Mucosa of gallbladder (tissue), 1 donor: Measurements from ENCODE around the gene CCKAR. TPM values are rescaled to one million over a fixed set of nuclear protein-coding genes. Genes with fewer than 3 reads are reported as not detected.

Experiments used
- DNase-seq: peaks from one replicate; pipeline ENCODE4 v3.0.0-alpha.2; 2020; ENCODE audit warnings: low spot score
- total RNA-seq: library from RNA; stranded (reverse); gene quantifications from one replicate; pipeline ENCODE4 v1.2.1, GENCODE V29; 2021
- donor health status: DM: no; HTN: no; CAD: no.

Gene CCKAR
- total RNA-seq, 1 donor from 2014 or later: 68.5 TPM

DNA sequence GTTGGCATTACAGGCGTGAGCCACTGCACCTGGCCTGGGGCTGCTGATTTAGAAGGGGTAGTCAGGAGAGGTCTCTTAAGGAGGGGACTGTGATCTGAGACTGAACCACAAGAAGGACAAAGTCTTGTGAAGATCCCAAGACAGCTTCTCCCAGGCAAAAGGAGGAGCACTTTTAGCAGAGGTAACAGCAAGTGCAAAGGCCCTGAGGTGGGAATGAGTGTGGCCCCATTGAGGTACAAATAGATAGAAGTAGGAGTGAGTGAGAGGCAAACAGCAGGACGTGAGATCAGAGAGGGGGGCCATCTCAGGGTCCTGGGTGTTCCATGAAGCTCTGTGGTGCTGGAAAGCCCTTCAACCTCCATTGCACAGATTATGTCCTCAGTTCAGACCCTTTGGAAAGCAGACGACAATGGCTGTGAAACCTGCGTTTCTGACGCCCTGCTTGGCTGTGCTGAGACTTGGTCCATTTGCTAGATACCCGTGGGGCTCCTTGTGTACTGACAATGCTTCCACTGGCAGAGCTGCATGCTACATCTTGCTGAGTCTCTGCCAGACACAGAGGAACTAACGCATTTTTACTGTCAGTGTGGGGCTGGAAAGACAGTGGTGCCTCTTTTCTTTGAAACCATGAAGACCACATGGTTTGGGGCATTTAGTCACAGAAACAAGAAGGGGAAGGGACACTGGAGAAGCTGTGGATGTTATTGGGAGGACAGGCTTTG is 1.3 kb upstream of the CCKAR start:
- DNase-seq: no peak

DNA sequence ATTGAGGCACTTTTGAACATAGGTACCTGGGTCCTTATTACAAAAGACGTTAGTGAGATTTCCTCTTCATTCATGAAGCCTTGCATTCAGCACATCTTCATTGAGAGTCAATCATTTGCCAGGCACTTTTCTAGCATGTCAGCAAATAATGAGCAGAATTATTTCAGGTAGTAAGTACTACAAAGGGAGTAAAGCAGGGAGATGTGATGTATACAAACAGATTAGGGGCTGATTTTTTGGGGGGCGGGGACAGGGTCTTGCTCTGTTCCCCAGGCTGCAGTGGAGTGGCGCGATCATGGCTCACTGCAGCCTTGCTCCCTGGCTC is 638 bp upstream of the CCKAR start:
- DNase-seq: no peak

DNA sequence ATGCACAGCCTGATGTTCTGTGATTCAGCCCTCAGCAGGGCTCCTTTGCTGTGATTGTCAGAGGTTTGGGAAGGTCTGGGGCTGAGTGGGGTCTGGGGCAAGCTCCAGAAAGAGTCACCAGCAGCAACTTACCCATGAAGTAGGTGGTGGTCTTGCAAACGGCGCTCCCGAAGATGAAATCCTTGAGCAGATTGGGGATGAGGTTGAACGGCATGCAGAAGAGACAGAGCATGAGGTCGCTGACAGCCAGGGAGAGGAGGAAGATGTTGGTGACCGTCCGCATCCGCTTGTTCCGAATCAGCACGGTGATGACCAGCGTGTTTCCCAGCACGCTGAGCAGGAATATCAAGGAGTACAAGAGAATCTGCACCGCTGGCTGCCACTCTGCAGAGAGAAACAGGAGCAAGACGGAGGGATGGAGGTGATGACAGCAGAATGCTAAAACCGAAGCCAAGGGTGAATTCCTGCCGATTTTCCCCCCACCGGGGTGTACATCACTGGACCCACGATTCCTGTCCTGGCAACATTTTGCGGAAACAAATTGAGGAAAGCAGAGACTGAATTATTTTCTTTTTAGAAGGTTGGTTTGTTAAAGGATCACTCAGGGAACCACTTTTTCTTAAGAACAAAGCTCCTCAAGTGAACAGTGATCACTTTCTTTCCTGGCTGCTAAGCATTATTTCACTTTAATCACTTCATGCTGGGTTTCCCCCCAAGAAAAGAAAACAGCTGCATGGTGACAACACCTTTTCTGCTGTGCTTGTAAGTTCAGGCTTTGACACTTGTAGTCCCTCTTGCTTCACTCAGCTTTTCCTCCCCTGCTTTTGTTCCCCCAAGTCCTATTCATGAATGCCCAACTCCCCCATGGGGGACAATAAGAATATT is 941 bp downstream of the CCKAR start:
- no peak for DNase-seq

DNA sequence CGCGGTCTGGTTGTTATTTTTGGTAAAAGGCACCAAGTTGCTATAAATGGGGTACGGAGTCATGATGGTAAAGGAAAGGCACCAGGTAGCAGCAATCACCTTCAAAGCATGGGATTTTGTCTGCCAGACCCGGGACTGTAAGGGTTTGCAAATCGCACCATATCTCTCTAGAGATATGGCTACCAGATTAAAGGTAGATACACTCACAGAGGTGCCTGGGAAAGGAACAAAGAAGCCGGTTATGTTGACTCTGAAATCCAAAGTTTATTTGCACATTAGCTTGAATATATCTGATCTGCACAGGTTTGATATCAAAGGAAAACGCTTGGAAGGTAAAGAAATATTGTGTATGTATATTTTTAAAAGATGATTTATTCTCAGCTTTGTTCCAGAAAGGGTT is 4.6 kb downstream of the CCKAR start:
- DNase-seq: no peak

DNA sequence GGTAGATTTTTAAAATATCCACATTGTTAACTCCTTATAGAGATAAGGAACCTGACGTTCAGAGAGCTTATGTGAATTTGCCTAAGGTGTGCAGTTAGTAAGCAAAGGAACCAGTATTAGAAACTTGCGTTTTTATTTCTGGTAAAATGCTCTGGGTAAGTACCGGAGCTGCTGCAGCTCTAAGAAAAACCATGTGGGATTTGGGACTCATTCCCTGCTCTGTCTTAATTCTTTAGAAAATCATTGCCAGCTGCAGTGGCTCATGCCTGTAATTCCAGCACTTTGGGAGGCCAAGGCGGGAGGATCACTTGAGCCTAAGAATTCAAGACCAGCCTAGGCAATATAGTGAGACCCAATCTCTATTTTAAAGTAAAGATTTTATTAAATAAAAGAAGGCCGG is 5.8 kb downstream of the CCKAR start:
- DNase-seq: no peak

DNA sequence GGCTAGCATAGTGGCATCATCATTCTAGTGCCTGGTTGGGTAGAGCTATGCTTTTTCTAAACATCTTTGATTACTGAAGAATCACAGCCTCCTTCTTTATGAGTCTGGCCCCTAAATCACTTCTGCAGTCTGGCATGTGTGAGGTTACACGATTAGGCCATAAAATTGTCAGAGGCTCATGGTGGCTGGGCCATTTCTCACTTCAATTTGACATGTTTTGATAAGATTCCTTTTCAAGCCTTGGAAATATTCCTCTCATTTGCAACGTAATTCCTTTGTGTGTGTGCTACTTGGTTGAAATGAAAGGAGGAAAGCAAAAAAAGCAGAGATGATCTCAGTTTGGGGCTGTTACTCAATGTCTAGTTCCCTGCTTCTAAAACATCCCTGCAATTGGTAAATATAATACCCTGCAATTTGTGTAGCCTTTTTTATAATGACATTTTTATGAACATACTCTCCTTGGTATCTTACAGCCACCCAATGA is 6.2 kb downstream of the CCKAR start:
- no peak for DNase-seq

DNA sequence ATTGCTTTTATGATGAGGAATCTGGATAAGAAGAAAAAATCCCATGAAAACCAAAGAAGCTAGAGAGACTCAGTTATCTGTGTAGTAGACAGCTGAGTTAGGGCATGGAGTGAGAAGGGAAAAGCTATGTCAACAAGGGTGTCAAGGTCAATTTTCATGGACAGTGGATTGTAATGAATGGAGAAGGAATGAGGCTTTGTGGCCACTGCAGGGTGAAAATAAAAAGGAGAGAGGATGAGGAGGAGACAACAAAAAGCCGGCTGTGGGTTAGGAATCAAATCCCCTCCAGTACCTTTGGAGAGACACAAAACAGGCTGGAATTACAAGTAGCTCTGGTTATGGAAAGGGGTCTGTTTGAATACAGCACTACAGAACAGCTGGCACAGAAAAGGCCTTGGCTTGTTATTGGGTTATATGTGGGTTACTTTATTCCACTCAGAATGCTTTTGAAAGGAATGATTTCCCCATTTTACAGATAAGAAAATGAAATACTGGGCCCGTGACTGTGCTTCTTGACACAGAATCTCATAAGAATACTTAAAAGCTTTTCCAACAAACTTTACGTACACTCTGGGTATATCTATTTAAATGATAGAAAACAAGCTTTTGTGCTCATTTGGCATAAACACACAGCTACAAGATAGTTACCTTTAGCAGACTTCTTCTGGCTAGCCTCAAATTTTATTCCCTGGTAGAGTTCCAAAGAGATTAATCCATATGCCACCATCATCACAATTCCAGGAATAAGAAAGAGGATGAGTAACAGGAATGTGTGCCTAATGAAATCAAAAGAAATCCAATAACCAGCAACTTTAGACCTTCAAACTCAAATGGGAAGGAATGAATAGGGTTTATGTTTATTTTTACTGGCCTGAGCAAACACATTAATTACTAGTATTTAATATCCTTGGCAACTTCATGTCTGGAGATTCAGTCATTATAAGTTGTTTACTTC is 7.5 kb downstream of the CCKAR start:
- DNase-seq: peak; percentile 38

DNA sequence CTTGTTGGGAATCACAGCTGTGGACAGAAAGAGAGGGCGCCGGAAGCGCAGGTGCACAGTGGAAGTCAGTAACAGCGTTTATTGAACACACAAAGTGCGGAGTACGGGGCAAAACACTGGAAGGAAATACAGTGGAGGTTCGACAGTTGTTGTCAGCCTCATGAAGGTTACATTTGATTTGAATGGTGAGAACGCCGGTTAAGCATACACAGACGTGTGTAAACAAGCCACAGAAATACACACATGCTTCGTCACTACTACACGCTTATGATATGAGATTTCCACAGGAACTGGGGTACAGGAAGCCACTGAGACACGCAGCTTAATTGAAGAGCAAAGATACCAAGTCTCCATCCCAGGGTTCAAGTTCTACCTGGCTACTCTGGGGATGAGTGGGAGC is 12.0 kb downstream of the CCKAR start:
- DNase-seq: no peak

DNA sequence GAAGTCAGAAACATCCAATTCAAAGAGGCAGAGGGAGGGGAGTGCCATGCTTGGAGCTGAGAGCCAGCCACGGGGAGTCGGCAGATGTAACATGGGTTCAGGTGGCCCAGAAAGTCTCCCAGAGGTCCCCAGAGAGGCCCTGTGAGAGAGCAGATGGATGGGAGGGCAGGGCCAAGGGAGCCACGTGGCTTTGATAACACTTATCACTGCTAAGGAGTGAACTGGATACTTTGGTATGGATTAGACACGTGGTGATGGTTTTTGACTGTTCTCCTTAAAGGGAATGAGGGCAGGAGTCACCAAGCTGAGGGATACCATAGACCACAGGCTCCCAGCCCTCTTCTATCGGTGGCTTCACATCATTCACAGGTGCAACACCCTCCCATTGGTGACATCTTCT is 13.7 kb downstream of the CCKAR start:
- DNase-seq: no peak

DNA sequence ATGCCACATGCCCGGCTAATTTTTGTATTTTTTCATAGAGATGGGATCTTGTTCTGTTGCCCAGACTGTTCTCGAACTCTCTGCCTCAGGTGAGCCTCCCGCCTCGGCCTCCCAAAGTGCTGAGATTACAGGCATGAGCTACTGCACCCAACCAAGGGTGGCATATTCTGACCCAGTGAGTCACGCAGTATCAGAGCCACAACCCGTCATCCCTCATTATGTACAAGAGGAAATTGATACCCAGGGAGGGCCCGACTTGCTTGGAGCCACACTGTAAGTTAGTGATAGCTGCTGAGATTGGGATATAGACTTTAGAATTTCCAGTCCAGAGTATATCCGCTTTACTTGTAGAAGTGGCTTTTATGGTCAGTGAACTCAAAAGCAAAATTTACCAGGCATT is 14.6 kb downstream of the CCKAR start:
- no peak for DNase-seq

DNA sequence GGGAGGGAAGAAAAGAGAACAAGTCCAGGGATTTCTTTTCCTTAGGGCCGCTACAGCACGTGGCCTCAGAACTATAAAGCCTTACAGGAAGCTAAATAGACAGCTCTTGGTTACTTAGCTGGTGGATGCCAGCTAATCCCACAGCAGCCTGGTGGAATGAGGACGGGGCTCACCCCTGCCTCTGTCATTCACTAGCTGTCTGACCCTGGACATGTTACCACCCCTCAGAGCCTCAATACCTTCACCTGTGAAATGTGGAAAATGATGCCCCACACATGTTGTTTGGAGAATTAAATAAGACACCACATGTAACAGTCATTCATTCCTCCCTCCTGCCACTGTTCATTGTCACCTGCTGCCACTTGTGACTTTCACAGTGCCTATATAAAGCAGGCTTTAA is 15.7 kb downstream of the CCKAR start:
- DNase-seq: no peak

DNA sequence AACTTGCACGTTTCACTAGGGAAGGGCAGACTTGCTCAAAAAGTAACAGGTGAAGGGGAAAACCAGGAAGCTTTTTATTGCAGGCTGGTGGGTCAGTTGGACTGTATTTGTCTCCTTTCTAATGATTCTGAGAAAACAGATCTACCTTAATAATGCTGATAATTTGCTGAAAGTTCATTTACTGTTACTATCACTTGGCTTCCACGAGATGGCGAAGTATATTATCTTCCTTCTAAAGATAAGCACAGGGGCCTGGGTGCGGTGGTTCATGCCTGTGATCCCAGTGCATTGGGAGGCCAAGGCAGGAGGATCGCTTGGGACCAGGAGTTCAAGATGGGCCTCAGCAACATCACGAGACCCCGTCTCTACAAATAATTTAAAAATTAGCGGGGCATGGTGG is 16.4 kb downstream of the CCKAR start:
- no peak for DNase-seq

DNA sequence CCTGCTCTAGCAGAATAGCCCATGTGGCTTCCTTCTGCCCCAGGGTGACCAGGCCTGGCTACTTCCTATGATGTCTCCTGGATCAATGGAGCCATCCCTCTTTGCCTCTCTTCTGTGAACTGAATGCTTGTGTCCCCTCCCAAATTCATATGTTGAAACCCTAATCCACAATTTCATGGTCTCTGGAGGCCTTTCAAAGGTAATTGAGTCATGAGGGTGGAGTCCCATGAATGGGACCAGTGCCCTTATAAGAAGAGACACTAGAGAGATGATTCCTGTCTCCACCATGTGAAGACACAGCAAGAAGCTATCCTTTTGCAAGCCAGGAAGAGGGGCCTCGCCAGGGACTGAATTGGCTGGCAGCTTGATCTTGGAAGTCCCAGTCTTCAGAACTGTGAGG is 18.4 kb downstream of the CCKAR start:
- no peak for DNase-seq

DNA sequence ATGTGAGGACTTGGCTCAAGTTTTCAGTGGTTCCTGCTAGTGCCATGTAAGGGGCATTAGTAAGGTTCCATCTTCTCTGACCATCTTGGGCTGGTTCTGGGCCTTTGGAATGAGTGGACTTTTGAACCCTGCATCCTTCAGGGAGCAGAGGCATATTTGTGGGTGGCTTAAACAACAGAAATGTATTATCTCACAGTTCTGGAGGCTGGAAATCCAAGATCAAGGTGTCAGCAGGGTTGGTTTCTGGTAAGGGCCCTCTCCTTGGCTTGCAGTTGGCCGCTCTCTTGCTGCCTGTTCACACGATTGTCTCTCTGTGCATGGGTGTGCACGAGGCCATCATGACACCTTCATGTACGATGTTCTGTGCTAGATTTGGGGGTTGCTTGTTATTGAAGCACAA is 21.3 kb downstream of the CCKAR start:
- DNase-seq: no peak

DNA sequence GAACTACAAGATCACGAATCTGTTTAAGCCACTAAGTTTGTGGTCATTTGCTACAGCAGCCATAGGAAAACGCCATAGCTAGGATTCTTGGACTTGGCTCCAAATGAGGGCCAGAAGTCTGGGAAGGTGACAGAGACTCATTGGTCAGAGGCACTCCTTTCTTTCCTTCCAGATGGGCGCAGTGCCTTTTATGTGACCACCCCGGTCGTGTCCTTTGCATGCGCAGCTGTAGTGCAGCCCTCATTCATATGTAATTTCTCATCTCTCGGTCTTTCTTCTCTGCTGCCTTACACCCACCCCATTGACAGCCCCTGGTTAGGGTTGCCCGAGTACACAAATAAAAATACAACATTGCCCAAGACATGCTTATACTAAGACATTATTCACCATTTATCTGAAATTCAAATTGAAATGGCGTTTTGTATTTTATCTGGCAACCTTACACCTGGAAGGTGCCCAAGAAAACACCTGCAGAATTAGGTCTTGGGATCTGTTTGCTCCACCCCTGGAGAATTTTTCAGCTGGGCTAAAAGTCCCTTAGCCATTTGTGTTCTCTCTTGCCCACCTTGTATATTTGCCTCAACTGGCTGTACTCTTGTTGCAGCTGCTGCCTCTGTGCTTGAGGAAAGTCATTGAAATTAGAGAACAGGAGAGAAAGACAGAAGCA is 21.9 kb downstream of the CCKAR start:
- DNase-seq: no peak

DNA sequence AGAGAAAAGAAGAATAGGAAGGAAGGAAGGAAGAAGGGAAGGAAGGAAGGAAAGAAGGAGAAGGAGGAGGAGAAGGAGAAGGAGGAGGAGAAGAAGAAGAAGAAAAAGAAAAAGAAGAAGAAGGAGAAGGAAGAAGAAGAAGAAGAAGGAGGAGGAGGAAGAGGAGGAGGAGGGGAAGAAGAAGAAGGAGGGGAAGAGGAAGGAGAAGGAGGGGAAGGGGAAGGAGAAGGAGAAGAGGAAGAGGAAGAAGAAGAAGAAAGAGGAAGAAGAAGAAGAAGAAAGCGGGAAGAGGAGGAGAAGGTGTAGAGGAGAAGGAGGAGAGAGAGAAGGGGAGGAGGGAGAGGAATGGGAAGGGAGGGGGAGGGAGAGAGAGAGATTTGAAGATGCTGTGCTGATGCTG is 22.6 kb downstream of the CCKAR start:
- DNase-seq: no peak

DNA sequence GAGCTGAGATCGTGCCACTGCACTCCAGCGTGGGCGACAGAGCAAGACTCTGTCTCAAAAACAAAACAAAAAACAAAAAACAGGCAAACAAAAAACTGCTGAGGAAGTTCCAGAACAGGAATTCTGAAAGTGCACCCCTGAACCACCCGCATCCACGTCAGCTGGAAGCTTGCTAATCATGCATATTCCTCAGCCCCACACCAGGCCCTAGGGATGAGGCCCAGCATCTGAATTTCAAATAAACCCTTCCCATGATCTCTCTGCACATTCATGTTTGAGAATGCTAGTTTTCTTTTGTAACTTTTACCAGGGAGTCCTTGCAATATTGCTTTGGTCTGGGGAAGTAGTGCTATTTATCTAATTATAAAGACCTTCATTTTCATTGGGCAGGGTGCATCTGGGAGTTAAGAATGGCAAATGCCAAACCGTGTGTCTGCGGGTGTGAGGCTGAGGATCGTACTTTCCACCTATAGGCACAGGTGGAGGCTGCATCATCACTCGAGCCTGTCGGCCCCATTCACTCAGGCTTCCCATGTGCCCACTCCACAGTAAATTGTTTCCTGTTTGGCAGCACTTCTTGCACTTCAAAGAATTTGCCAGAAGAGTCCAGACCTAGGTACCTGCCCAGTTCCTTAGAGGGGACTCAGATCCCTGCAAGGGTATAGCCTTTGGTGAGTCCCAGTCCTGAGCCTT is 23.6 kb downstream of the CCKAR start:
- no peak for DNase-seq

DNA sequence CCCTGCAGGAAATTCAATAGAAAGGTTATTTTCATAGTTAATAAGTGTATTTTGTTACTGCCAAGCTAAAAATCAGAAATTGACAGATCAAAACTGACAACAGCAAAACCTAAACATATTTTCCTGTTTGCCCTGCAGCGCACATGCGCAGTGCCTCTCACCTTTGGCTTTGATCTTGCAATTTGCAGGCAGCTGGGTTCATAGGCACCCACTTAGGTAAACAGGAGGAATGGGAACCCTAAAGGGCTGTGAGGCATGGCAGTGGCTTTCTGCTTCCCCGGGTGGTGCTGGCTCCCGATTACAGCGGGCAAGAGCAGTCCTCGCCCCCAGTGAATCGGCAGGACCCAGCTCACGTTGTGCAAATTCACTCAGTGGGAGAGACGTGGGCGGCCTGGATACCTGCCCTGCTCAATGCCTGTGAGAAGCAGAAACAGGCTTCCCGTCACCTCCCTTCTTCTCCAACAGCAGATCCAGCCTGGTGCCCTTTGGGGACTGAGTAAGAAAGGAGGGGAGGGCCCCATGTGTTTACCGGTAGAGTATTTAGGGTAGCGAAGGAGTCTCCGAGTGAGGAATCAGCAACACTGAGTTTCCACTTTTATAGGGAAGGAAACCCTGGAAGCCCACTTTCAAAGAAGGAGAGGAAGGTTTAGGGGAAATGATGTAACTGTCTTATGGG is 25.7 kb downstream of the CCKAR start:
- no peak for DNase-seq

DNA sequence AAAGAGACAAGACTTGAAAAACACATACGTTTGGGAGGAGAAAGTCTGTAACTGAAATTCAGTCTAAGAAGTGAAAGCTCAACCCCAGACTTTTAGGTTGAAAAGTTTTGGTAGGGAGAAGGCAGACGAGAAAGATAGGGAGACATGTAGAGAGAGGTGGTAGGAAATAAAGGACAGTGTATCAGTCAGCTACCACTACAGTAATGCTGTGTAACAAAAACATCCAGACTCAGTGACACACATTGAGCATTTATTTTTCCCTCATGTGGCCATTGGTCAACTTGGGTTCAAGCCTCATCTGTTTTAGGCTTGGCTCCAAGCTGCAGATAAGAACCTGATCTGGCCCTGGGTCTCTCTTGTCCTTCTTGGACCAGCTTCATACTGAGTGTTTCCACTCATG is 26.9 kb downstream of the CCKAR start:
- no peak for DNase-seq

DNA sequence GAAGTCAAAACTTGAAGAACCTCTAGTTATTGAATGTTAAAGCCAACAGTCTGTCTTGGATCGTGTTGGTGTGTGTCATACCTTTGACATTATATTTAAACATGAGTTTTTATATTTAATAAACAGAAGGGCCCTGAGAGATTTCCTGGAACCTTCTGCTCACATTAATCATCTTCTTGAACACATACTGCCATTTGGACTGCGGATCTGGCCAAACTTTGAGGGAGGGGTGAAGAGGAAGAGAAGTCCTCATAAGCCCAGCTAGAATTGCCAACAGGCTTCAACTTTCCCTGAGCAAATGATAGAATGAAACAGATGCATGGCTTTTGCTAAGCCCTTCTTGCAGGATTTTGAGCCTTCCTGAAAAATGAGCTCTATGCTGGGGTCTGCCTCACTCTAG is 27.4 kb downstream of the CCKAR start:
- no peak for DNase-seq
